PFSK-1 (cell line): ENCODE measurements around the gene SEC23A.

ENCODE experiments used
- FOXP2 ChIP-seq: optimal IDR thresholded peaks from 2 replicates; pipeline ENCODE3; 2011; ENCODE audit warnings: borderline replicate concordance, control low read depth, inconsistent platforms; ENCODE audit not compliant: insufficient read depth; ENCODE audit errors: extremely low read length, extremely low read depth
- POLR2AphosphoS5 ChIP-seq: IDR thresholded peaks from 2 replicates; pipeline ENCODE4 v1.6.1; 2012; ENCODE audit warnings: low read depth, mild to moderate bottlenecking, control low read depth, low read length, moderate library complexity
- SIN3A ChIP-seq: IDR thresholded peaks from 2 replicates; pipeline ENCODE4 v1.6.1; 2012; ENCODE audit warnings: mild to moderate bottlenecking, low read length, moderate library complexity, borderline replicate concordance; ENCODE audit not compliant: insufficient read depth
- TAF1 ChIP-seq: IDR thresholded peaks from 2 replicates; pipeline ENCODE4 v1.6.1; 2012; ENCODE audit warnings: low read length, control low read depth, borderline replicate concordance; ENCODE audit not compliant: insufficient read depth
- TF ChIP-seq, protein P1 (sequence below), 2 experiments: IDR thresholded peaks; 2 replicates each; pipeline versions ENCODE4 v1.6.1 to v1.8.0; 2011 to 2012; ENCODE audit warnings: low read depth in 2 of 2, low read length in 2 of 2, control low read depth in 1 of 2, inconsistent platforms in 1 of 2, mild to moderate bottlenecking in 1 of 2, moderate library complexity in 1 of 2; ENCODE audit not compliant: insufficient read depth in 1 of 2

SEC23A gene

DNA sequence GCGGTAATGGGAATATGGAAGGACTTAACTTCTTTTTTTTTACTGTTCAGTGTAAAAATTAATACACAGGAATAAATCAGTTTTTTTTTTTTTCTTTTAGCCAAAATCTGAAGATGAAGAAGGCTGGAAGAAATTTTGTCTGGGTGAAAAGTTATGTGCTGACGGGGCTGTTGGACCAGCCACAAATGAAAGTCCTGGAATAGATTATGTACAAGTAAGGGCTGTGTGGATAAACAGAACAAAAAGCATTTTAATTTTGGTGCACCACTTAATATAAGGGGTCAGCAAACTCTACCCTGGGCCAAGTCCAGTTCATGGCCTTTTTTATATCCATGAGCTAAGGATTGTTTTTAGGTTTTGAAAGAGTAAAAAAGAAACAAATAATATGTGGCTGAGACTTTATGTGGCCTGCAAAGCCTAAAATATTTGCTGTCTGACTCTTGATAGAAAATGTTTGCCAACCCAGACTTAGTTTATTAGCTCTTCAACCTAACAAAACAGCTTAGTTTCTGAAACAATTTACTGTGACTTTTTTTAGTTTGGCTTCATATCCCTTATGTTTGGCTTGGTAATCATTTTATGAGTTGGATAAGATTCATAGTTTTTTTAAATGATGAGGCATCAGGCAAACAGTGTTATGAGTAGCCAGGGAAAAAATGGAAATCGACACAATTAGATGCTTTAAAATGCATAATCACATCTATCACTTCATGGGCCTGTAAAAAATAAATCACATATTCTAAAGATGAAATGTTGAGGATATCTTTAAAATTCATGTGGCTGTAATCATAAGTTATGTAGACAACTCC lies 19.5 kb upstream of the SEC23A start:
- TF ChIP-seq SIN3A (no peak), TAF1 (no peak), FOXP2 (no peak), POLR2AphosphoS5 (no peak)
- TF ChIP-seq, protein P1, sequence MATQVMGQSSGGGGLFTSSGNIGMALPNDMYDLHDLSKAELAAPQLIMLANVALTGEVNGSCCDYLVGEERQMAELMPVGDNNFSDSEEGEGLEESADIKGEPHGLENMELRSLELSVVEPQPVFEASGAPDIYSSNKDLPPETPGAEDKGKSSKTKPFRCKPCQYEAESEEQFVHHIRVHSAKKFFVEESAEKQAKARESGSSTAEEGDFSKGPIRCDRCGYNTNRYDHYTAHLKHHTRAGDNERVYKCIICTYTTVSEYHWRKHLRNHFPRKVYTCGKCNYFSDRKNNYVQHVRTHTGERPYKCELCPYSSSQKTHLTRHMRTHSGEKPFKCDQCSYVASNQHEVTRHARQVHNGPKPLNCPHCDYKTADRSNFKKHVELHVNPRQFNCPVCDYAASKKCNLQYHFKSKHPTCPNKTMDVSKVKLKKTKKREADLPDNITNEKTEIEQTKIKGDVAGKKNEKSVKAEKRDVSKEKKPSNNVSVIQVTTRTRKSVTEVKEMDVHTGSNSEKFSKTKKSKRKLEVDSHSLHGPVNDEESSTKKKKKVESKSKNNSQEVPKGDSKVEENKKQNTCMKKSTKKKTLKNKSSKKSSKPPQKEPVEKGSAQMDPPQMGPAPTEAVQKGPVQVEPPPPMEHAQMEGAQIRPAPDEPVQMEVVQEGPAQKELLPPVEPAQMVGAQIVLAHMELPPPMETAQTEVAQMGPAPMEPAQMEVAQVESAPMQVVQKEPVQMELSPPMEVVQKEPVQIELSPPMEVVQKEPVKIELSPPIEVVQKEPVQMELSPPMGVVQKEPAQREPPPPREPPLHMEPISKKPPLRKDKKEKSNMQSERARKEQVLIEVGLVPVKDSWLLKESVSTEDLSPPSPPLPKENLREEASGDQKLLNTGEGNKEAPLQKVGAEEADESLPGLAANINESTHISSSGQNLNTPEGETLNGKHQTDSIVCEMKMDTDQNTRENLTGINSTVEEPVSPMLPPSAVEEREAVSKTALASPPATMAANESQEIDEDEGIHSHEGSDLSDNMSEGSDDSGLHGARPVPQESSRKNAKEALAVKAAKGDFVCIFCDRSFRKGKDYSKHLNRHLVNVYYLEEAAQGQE (IDR thresholded peaks at IDR 0.05; ENCODE audit: insufficient read depth in 1 of 2, low read depth in 2 of 2, low read length in 2 of 2): no peak

DNA sequence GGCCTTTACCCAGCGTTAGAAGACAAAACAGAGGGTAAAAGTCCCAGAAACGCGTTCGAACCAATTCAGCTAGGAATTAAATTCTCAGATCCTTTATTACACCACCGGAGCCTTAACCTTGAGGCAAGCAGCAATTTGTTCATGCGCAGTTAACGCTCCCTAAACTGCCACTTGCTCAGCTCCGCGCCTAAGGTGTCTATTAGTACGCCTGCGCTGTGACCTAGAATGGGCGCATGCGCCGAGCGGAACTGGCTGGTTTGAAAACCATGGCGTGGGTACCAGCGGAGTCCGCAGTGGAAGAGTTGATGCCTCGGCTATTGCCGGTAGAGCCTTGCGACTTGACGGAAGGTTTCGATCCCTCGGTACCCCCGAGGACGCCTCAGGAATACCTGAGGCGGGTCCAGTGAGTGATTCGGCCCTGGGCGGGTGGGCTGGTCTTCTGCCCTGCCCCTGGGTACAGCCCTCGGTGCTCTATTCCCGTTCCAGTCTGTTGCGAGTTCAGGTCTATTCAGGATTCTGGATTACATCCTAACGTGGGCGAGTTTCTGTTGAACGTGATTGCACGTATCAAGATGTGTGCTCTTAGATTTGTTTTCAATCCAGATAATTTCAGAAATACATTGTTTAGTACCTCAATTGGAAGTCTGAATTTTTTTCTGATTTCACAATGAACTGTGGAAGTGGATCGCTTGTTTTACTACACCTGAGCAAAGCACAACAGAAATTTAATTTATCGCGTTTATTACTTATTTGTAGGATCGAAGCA lies 11.2 kb upstream of the SEC23A start, which contains the start of gene GEMIN2:
Gene GEMIN2 (plus strand): TSS at position 251 of the 766 bp plus-strand sequence. CDS start 16 bp downstream, at position 267.
- TF ChIP-seq POLR2AphosphoS5: peak; percentile 88
- no peak for TF ChIP-seq SIN3A
- TF ChIP-seq TAF1: peak; percentile 90; the same call in 1 of the 2 replicates
- peak; percentile 11 for TF ChIP-seq FOXP2
- TF ChIP-seq, protein P1 (IDR thresholded peaks at IDR 0.05; ENCODE audit: insufficient read depth in 1 of 2, low read depth in 2 of 2, low read length in 2 of 2): peak in 1 of 2 experiments; percentile 44; a peak in 1 of 4 replicates

DNA sequence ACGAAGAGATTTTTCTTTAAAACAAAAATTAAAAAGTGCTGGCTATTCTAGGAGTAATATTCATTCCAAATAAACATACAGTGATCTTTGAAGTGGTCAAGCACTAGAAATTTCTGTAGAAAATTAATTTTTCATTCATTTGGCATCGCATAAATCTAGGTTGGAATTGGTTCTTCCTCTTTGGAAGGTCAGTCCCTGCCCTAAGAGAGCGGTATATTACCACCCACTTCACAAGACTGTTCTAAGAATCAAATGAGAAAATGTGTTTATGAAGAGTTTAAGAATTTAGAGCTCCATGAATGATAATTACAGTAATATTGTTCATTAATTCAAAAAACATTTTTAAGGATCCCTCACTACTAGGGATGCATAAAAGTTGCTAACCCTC lies 10.6 kb upstream of the SEC23A start:
- TF ChIP-seq TAF1 (no peak), SIN3A (no peak), FOXP2 (no peak), POLR2AphosphoS5 (no peak)
- TF ChIP-seq, protein P1 (IDR thresholded peaks at IDR 0.05; ENCODE audit: insufficient read depth in 1 of 2, low read depth in 2 of 2, low read length in 2 of 2): no peak

DNA sequence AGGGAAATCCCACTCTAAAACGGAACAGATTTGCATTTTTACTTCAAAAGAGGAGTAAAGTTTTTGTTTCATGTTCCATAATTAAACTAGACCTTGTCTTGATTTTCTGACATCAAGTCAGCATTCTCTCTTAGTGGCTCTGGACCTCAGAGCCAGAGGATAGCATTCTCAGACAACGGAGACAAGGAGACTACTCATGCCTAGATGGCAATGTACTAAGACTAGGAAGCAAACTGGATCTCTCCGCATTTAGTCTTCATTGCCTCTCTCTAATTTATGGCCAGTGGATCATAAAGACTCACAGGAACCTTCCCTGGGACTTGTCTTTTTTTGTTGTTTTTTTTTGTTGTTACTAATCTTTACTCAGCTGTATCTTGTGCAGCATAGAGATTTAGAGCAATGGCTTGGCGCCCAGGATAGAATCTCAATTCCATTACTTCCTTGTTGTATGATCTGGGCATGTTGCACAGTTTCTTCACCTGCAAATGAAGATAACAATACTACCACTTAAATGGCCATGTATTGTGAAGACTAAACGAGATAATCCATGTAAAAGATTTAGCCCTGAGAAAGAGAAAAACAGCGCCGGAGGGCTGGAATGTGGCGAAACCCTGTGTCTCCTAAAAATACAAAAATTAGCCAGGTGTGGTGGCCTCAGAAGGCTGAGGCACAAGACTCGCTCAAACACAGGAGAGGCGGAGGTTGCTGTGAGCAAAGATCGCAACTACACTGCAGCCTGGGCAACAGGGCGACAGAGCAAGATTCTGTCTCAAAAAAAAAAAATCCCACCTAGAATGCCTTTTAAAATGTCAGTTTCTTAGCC lies 7.1 kb upstream of the SEC23A start:
- TF ChIP-seq, protein P1 (IDR thresholded peaks at IDR 0.05; ENCODE audit: insufficient read depth in 1 of 2, low read depth in 2 of 2, low read length in 2 of 2): no peak
- no peak for TF ChIP-seq POLR2AphosphoS5
- TF ChIP-seq SIN3A: no peak
- no peak for TF ChIP-seq TAF1
- TF ChIP-seq FOXP2: no peak
